Measurements from ENCODE around the gene DLEC1.

- TF ChIP-seq CTCF (IDR thresholded peaks at IDR 0.05) (no peak), EP300 (IDR thresholded peaks at IDR 0.05) (no peak), POLR2A (IDR thresholded peaks at IDR 0.05; ENCODE audit: low read depth) (no peak), POLR2AphosphoS5 (IDR thresholded peaks at IDR 0.05) (no peak)
These were observed 104.5 kb downstream of the DLEC1 start for GRCh38 chr3:38143511-38143910.

Data from esophagus muscularis mucosa (tissue), 4 donors.